ENCODE data around the gene GGT5. TPM values are rescaled to one million over a fixed set of nuclear protein-coding genes. Genes with fewer than 3 reads are reported as not detected.
"Not testable (repeated sequence)": the region's sequence is repeated elsewhere in the genome, so short reads cannot be mapped to it uniquely, and the experiment has no call there.

The GGT5 gene
- total RNA-seq, 4 donors from 2014 or later = 26.3 to 38.9 (median 34.7) TPM

GRCh38 chr22:24259459-24259858 lies 14.6 kb upstream of the GGT5 start:
- H3K4me3 ChIP-seq, H3K4me1 ChIP-seq, H3K27ac ChIP-seq, H3K9me3 ChIP-seq, ATAC-seq, H3K36me3 ChIP-seq, H3K27me3 ChIP-seq: not testable (repeated sequence)
- peak in 2 of 4 experiments; percentile 40 to 68 for TF ChIP-seq CTCF (IDR thresholded peaks at IDR 0.05)
- 28% methylated on average over 2 of the region's 10 CpGs; no CpG with 5 or more reads in 1 of the 2 donors for WGBS, 2 donors (ENCODE audit: low coverage in 1 of 2)

GRCh38 chr22:24256736-24257135 lies 11.9 kb upstream of the GGT5 start:
- H3K4me3 ChIP-seq, ATAC-seq, H3K36me3 ChIP-seq, H3K4me1 ChIP-seq, H3K9me3 ChIP-seq, H3K27me3 ChIP-seq, H3K27ac ChIP-seq: not testable (repeated sequence)
- WGBS, 2 donors (ENCODE audit: low coverage in 1 of 2) = no CpG with 5 or more reads among the region's 7 CpGs

GRCh38 chr22:24256136-24256535 lies 11.3 kb upstream of the GGT5 start:
- not testable (repeated sequence) for H3K27me3 ChIP-seq, ATAC-seq, H3K9me3 ChIP-seq, H3K4me1 ChIP-seq, H3K27ac ChIP-seq, H3K4me3 ChIP-seq, H3K36me3 ChIP-seq
- 86% methylated on average over 2 of the region's 13 CpGs; no CpG with 5 or more reads in 1 of the 2 donors for WGBS, 2 donors (ENCODE audit: low coverage in 1 of 2)

- not testable (repeated sequence) for H3K9me3 ChIP-seq, H3K4me3 ChIP-seq, H3K27ac ChIP-seq, ATAC-seq, H3K4me1 ChIP-seq, H3K36me3 ChIP-seq, H3K27me3 ChIP-seq
- 100% methylated on average over 1 of the region's 12 CpGs; no CpG with 5 or more reads in 1 of the 2 donors for WGBS, 2 donors (ENCODE audit: low coverage in 1 of 2)
These were observed 8.2 kb upstream of the GGT5 start for GRCh38 chr22:24253126-24253525.

GRCh38 chr22:24251286-24251685 lies 6.4 kb upstream of the GGT5 start:
- not testable (repeated sequence) for H3K36me3 ChIP-seq, H3K4me3 ChIP-seq, H3K9me3 ChIP-seq, H3K27ac ChIP-seq, H3K27me3 ChIP-seq, ATAC-seq
- H3K4me1 ChIP-seq = peaks cover 0 to 20% (median 16%) of the 10 kb centered on the region in 3 donors
- WGBS, 2 donors (ENCODE audit: low coverage in 1 of 2) = no CpG with 5 or more reads among the region's 28 CpGs

- not testable (repeated sequence) for H3K27me3 ChIP-seq, ATAC-seq, H3K4me3 ChIP-seq, H3K36me3 ChIP-seq, H3K27ac ChIP-seq, H3K9me3 ChIP-seq
- no CpG with 5 or more reads among the region's 8 CpGs for WGBS, 2 donors (ENCODE audit: low coverage in 1 of 2)
- peaks cover 0 to 37% (median 22%) of the 10 kb centered on the region in 3 donors for H3K4me1 ChIP-seq
These were observed 4.5 kb upstream of the GGT5 start for GRCh38 chr22:24249413-24249812.

GRCh38 chr22:24248611-24249010 lies 3.7 kb upstream of the GGT5 start:
- H3K4me1 ChIP-seq = peaks cover 0 to 39% (median 23%) of the 10 kb centered on the region in 3 donors
- not testable (repeated sequence) for H3K27me3 ChIP-seq, H3K4me3 ChIP-seq, H3K27ac ChIP-seq, ATAC-seq, H3K36me3 ChIP-seq, H3K9me3 ChIP-seq
- 96% methylated on average over 5 of the region's 15 CpGs; no CpG with 5 or more reads in 1 of the 2 donors for WGBS, 2 donors (ENCODE audit: low coverage in 1 of 2)

GRCh38 chr22:24247564-24248344 lies 2.9 kb upstream of the GGT5 start:
- peak overlapping the region in 3 of 4 donors; percentile 77 to 87 (median 83) for H3K27ac ChIP-seq
- H3K4me1 ChIP-seq = peaks cover 0 to 44% (median 23%) of the 10 kb centered on the region in 3 donors
- TF ChIP-seq CTCF (IDR thresholded peaks at IDR 0.05) (peak in 3 of 4 experiments; percentile 88 to 99 (median 94)), EP300 (IDR thresholded peaks at IDR 0.05) (no peak), POLR2AphosphoS5 (IDR thresholded peaks at IDR 0.05) (peak; percentile 95), POLR2A (IDR thresholded peaks at IDR 0.05) (no peak)
- H3K4me3 ChIP-seq = no peak overlapping the region
- H3K27me3 ChIP-seq = no peaks in the 10 kb centered on the region
- ATAC-seq = peak; percentile 94
- no CpG with 5 or more reads among the region's 23 CpGs for WGBS, 2 donors (ENCODE audit: low coverage in 1 of 2)
- H3K36me3 ChIP-seq = no peaks in the 10 kb centered on the region
- H3K9me3 ChIP-seq = no peaks in the 10 kb centered on the region
